ENCODE measurements around the gene MRPL52.

Gene MRPL52

GRCh38 chr14:22813145-22813544, 16.5 kb upstream of the MRPL52 start:
- TF ChIP-seq CEBPB (IDR thresholded peaks at IDR 0.05) (no peak), ZBTB7A (IDR thresholded peaks at IDR 0.05; ENCODE audit: low read depth) (no peak), USF1 (IDR thresholded peaks at IDR 0.05) (no peak), YY1 (IDR thresholded peaks at IDR 0.05; ENCODE audit: low read depth) (no peak), TCF12 (IDR thresholded peaks at IDR 0.05; ENCODE audit: low read depth) (no peak), TAF1 (IDR thresholded peaks at IDR 0.05; ENCODE audit: low read depth) (no peak), EP300 (IDR thresholded peaks at IDR 0.05; ENCODE audit: borderline replicate concordance) (no peak), MAX (IDR thresholded peaks at IDR 0.05) (no peak), RAD21 (IDR thresholded peaks at IDR 0.05; ENCODE audit: low read depth) (no peak), NFIC (IDR thresholded peaks at IDR 0.05) (no peak), REST (IDR thresholded peaks at IDR 0.05; ENCODE audit: low read depth) (no peak), FOXM1 (IDR thresholded peaks at IDR 0.05; ENCODE audit: borderline replicate concordance, low read depth) (no peak), TEAD4 (IDR thresholded peaks at IDR 0.05) (no peak), EGR1 (IDR thresholded peaks at IDR 0.05) (no peak)

- TF ChIP-seq TAF1 (IDR thresholded peaks at IDR 0.05; ENCODE audit: low read depth): no peak
- no peak for TF ChIP-seq TCF12 (IDR thresholded peaks at IDR 0.05; ENCODE audit: low read depth)
- no peak for TF ChIP-seq RAD21 (IDR thresholded peaks at IDR 0.05; ENCODE audit: low read depth)
- no peak for TF ChIP-seq ZBTB7A (IDR thresholded peaks at IDR 0.05; ENCODE audit: low read depth)
- TF ChIP-seq YY1 (IDR thresholded peaks at IDR 0.05; ENCODE audit: low read depth): no peak
- TF ChIP-seq EGR1 (IDR thresholded peaks at IDR 0.05): no peak
- TF ChIP-seq CREB1 (IDR thresholded peaks at IDR 0.05; ENCODE audit: low read depth): no peak
- no peak for TF ChIP-seq EP300 (IDR thresholded peaks at IDR 0.05; ENCODE audit: borderline replicate concordance)
- TF ChIP-seq FOXM1 (IDR thresholded peaks at IDR 0.05; ENCODE audit: borderline replicate concordance, low read depth): no peak
- no peak for TF ChIP-seq NFIC (IDR thresholded peaks at IDR 0.05)
- no peak for TF ChIP-seq MAX (IDR thresholded peaks at IDR 0.05)
- TF ChIP-seq REST (IDR thresholded peaks at IDR 0.05; ENCODE audit: low read depth): no peak
- TF ChIP-seq CEBPB (IDR thresholded peaks at IDR 0.05): no peak
- TF ChIP-seq USF1 (IDR thresholded peaks at IDR 0.05): no peak
- TF ChIP-seq TEAD4 (IDR thresholded peaks at IDR 0.05): no peak
Observed at GRCh38 chr14:22814373-22814772, 15.3 kb upstream of the MRPL52 start.

- TF ChIP-seq RAD21 (IDR thresholded peaks at IDR 0.05; ENCODE audit: low read depth) (no peak), TCF12 (IDR thresholded peaks at IDR 0.05; ENCODE audit: low read depth) (no peak), ZBTB7A (IDR thresholded peaks at IDR 0.05; ENCODE audit: low read depth) (no peak), FOXM1 (IDR thresholded peaks at IDR 0.05; ENCODE audit: borderline replicate concordance, low read depth) (no peak), MAX (IDR thresholded peaks at IDR 0.05) (no peak), CEBPB (IDR thresholded peaks at IDR 0.05) (no peak), EGR1 (IDR thresholded peaks at IDR 0.05) (no peak), TAF1 (IDR thresholded peaks at IDR 0.05; ENCODE audit: low read depth) (no peak), YY1 (IDR thresholded peaks at IDR 0.05; ENCODE audit: low read depth) (no peak), CREB1 (IDR thresholded peaks at IDR 0.05; ENCODE audit: low read depth) (no peak)
Observed at GRCh38 chr14:22814941-22815713, 14.6 kb upstream of the MRPL52 start, which contains the start of gene SLC7A7. Gene SLC7A7 (minus strand): TSS chr14:22815435. CDS start chr14:22813398, 2,037 bp downstream.

GRCh38 chr14:22819151-22819988, 10.3 kb upstream of the MRPL52 start:
- TF ChIP-seq RAD21 (IDR thresholded peaks at IDR 0.05; ENCODE audit: low read depth): no peak
- TF ChIP-seq EP300 (IDR thresholded peaks at IDR 0.05; ENCODE audit: borderline replicate concordance): no peak
- TF ChIP-seq CREB1 (IDR thresholded peaks at IDR 0.05; ENCODE audit: low read depth): no peak
- TF ChIP-seq TEAD4 (IDR thresholded peaks at IDR 0.05): no peak
- TF ChIP-seq ZBTB7A (IDR thresholded peaks at IDR 0.05; ENCODE audit: low read depth): no peak
- no peak for TF ChIP-seq TCF12 (IDR thresholded peaks at IDR 0.05; ENCODE audit: low read depth)
- TF ChIP-seq MAX (IDR thresholded peaks at IDR 0.05): no peak
- no peak for TF ChIP-seq TAF1 (IDR thresholded peaks at IDR 0.05; ENCODE audit: low read depth)
- no peak for TF ChIP-seq FOXM1 (IDR thresholded peaks at IDR 0.05; ENCODE audit: borderline replicate concordance, low read depth)
- TF ChIP-seq REST (IDR thresholded peaks at IDR 0.05; ENCODE audit: low read depth): no peak
- TF ChIP-seq EGR1 (IDR thresholded peaks at IDR 0.05): no peak
- TF ChIP-seq USF1 (IDR thresholded peaks at IDR 0.05): no peak
- TF ChIP-seq NFIC (IDR thresholded peaks at IDR 0.05): no peak
- no peak for TF ChIP-seq YY1 (IDR thresholded peaks at IDR 0.05; ENCODE audit: low read depth)
- no peak for TF ChIP-seq CEBPB (IDR thresholded peaks at IDR 0.05)
